ENCODE data around the gene NADSYN1. TPM values are rescaled to one million over a fixed set of nuclear protein-coding genes. Genes with fewer than 3 reads are reported as not detected.

NADSYN1 gene
- total and polyA plus RNA-seq, 2 experiments from 2014 or later = 46.8 to 68.9 TPM

DNA sequence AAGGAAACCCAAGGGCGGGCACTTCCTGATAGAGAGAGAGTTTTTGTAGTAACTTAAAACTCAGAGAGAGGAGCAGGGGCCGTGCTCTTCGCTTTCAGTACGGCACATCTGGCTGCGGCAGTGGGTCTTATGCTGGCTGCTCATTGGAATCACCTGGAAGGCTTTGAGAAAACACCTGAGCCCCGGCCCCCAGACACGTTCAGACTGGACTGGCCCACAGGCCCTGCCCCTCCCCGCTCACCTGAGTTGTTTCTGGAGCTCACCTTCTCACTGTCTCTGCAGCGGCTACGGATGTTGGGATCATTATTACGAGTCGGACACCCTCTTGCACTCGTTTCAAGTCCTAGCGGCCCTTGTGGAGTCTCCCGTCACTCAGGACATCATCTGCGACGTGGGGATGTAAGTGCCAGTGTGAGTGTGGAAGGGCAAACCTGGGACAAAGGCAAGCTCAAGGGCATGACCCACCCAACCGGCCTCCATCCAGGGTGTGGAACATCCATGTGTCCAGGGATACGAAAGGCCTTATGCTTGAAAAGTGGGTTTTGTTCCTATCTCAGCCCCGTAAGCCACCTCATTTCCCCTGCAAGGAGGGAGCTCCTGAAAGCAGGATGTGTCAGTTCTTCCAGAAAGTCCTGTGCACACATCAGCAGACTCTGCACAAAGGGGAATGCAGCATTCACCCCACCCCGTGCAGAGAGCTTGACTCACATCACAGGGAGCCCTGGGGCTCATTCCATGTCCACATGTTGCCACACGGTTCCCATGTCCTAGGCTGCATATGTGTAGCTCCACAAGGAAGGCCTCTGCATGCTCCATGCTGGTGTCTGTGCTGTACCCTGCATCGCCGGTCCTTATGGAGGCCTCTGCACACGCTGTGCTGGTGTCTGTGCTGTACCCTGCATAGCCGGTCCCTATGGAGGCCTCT is 5.4 kb downstream of the NADSYN1 start:
- no peak for DNase-seq (ENCODE audit: low read depth in 1 of 2, low spot score in 1 of 2)

DNA sequence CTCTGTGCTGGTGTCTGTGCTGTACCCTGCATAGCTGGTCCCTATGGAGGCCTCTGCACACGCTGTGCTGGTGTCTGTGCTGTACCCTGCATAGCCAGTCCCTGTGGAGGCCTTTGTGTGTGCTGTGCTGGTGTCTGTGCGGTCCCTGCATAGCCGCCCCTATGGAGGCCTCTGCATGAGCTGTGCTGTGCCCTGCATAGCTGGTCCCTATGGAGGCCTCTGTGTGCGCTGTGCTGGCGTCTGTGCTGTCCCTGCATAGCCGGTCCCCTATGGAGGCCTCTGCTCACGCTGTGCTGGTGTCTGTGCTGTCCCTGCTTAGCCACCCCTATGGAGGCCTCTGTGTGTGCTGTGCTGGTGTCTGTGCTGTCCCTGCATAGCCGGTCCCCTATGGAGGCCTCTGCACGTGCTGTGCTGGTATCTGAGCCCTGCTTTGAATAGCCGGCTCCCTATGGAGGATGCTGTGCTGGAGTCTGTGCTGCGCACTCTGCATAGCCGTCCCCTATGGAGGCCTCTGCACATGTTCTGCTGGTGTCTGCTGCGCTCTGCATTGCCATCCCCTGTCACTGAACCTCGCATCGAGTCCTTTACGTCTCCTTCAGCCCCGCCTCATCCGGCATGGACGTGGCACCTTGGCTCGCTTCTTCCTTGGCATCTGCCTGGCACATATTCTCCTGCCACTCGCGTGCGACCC is 6.2 kb downstream of the NADSYN1 start:
- Histone ChIP-seq H3K9me3 (ENCODE audit: low read depth) (no peaks in the 10 kb centered on the region), H3K4me3 (no peak overlapping the region), H3K27me3 (no peaks in the 10 kb centered on the region), H3K36me3 (peaks cover 16% of the 10 kb centered on the region), H3K4me1 (ENCODE audit: low read depth) (no peaks in the 10 kb centered on the region), H3K27ac (no peak overlapping the region)
- DNase-seq (ENCODE audit: low read depth in 1 of 2, low spot score in 1 of 2) = no peak
- TF ChIP-seq, protein P1, sequence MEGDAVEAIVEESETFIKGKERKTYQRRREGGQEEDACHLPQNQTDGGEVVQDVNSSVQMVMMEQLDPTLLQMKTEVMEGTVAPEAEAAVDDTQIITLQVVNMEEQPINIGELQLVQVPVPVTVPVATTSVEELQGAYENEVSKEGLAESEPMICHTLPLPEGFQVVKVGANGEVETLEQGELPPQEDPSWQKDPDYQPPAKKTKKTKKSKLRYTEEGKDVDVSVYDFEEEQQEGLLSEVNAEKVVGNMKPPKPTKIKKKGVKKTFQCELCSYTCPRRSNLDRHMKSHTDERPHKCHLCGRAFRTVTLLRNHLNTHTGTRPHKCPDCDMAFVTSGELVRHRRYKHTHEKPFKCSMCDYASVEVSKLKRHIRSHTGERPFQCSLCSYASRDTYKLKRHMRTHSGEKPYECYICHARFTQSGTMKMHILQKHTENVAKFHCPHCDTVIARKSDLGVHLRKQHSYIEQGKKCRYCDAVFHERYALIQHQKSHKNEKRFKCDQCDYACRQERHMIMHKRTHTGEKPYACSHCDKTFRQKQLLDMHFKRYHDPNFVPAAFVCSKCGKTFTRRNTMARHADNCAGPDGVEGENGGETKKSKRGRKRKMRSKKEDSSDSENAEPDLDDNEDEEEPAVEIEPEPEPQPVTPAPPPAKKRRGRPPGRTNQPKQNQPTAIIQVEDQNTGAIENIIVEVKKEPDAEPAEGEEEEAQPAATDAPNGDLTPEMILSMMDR (IDR thresholded peaks at IDR 0.05; ENCODE audit: low read depth, low read length) = no peak

More for the DNA sequence above, 5.4 kb downstream of the NADSYN1 start:
- TF ChIP-seq, protein P1 (IDR thresholded peaks at IDR 0.05; ENCODE audit: low read depth, low read length) = no peak
- Histone ChIP-seq H3K36me3 (peaks cover 16% of the 10 kb centered on the region), H3K9me3 (ENCODE audit: low read depth) (no peaks in the 10 kb centered on the region), H3K27me3 (no peaks in the 10 kb centered on the region), H3K4me1 (ENCODE audit: low read depth) (peaks cover 5% of the 10 kb centered on the region), H3K4me3 (no peak overlapping the region), H3K27ac (no peak overlapping the region)

DNA sequence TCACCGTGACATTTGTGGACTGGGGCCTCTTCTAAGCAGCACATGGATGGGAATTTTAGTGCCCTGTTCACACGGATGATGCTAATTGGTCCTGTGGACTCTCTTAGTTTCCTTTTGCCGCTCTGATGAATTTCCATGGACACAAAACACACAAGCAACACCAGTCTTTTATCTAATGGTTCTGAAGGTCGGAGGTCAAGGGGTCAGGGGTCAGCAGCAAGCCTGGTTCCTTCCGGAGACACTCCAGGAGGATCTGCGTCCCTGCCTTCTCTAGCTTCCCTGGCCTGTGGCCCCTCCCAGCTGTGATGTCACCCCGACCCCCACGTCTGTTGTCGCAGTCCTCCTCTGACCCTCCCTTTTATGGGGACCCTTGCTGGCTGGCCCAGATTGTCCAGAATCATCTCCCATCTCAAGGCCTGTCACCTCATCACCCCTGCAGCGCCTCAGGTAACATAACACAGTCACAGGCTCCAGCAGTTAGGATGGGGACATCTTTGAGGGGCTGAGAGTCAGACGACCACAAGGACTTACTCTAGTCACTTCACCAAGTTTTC is 6.8 kb downstream of the NADSYN1 start:
- H3K27me3 ChIP-seq = no peaks in the 10 kb centered on the region
- H3K4me1 ChIP-seq (ENCODE audit: low read depth) = no peaks in the 10 kb centered on the region
- no peak overlapping the region for H3K4me3 ChIP-seq
- DNase-seq (ENCODE audit: low read depth in 1 of 2, low spot score in 1 of 2) = no peak
- peaks cover 16% of the 10 kb centered on the region for H3K36me3 ChIP-seq
- TF ChIP-seq, protein P1 (IDR thresholded peaks at IDR 0.05; ENCODE audit: low read depth, low read length) = no peak
- no peak overlapping the region for H3K27ac ChIP-seq
- no peaks in the 10 kb centered on the region for H3K9me3 ChIP-seq (ENCODE audit: low read depth)

DNA sequence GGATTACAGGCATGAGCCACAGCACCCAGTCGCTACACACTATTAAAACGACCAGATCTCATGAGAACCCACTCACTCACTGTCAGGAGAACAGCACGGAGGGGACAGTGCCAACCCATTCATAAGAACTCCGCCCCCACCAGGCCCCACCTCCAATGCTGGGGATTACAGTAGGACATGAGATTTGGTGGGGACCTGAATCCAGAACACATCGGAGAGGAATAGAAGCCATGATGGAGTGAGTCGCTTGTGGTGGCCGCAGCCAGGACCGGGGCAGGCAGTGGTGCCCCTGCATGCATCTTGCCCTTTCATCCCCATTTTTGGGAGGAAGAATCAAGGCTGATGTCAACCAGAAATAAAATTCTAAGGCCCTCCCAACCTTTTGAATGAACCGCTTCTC is 8.7 kb downstream of the NADSYN1 start:
- Histone ChIP-seq H3K27ac (no peak overlapping the region), H3K9me3 (ENCODE audit: low read depth) (no peaks in the 10 kb centered on the region), H3K36me3 (peaks cover 7% of the 10 kb centered on the region), H3K4me3 (no peak overlapping the region), H3K4me1 (ENCODE audit: low read depth) (no peaks in the 10 kb centered on the region), H3K27me3 (no peaks in the 10 kb centered on the region)
- TF ChIP-seq, protein P1 (IDR thresholded peaks at IDR 0.05; ENCODE audit: low read depth, low read length) = no peak
- no peak for DNase-seq (ENCODE audit: low read depth in 1 of 2, low spot score in 1 of 2)

DNA sequence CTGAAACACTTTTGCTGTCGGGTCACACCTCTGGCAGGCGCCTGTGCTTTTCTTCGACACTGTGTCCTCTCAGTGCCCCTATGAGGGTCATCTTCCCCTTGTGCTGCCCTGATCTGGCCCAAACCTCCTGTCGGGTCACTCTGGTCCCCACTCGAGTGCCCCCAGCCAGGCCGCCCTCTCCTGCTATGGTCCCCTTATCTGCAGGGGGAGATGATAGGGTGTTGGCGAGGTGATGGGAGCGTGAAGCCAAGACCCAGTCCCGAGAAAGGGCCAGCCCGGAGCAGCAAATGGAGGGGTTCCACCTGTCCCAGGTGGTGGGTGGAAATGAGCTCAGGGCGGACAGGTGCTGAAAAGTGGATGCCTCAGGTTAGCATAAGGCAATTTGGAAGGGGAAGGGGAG is 9.7 kb downstream of the NADSYN1 start:
- TF ChIP-seq, protein P1 (IDR thresholded peaks at IDR 0.05; ENCODE audit: low read depth, low read length) = no peak
- no peak for DNase-seq (ENCODE audit: low read depth in 1 of 2, low spot score in 1 of 2)
- Histone ChIP-seq H3K4me1 (ENCODE audit: low read depth) (no peaks in the 10 kb centered on the region), H3K36me3 (peaks cover 6% of the 10 kb centered on the region), H3K9me3 (ENCODE audit: low read depth) (no peaks in the 10 kb centered on the region), H3K27me3 (no peaks in the 10 kb centered on the region), H3K27ac (no peak overlapping the region), H3K4me3 (no peak overlapping the region)
